Esophagus muscularis mucosa (tissue), 4 donors: ENCODE data around the gene COL8A2. TPM values are rescaled to one million over a fixed set of nuclear protein-coding genes. Genes with fewer than 3 reads are reported as not detected.
A peak's percentile ranks its signal among the peaks of the same experiment; 100 is the strongest.

Experiments used
- DNase-seq: peaks from one replicate; pipeline ENCODE4 v3.0.0-alpha.2; 2017; ENCODE audit errors: extremely low spot score
- H3K27ac ChIP-seq, 4 donors: fragments of 200-600 bp; sonication (generic); replicated peaks in 1 of 4; 1 replicate in 3 of 4; 2 replicates in 1 of 4; pipeline ENCODE4 v1.5.1; 2016 to 2019; ENCODE audit warnings: mild to moderate bottlenecking in 1 of 4
- H3K27me3 ChIP-seq, 4 donors: fragments of 200-600 bp; sonication (generic); one replicate each; pipeline versions ENCODE4 v1.5.1 to v1.6.0; 2016 to 2019
- H3K36me3 ChIP-seq, 4 donors: fragments of 200-600 bp; sonication (generic); one replicate each; pipeline ENCODE4 v1.5.1; 2016 to 2019
- H3K4me1 ChIP-seq, 4 donors: fragments of 200-600 bp; sonication (generic); one replicate each; pipeline ENCODE4 v1.5.1; 2016 to 2019
- H3K4me3 ChIP-seq, 4 donors: fragments of 200-600 bp; sonication (generic); 1 replicate in 2 of 4; 2 replicates in 2 of 4; pipeline ENCODE4 v1.5.1; 2016 to 2019; ENCODE audit warnings: mild to moderate bottlenecking in 4 of 4, moderate library complexity in 1 of 4
- H3K9me3 ChIP-seq, 4 donors: fragments of 200-600 bp; sonication (generic); 1 replicate in 3 of 4; 2 replicates in 1 of 4; pipeline ENCODE4 v1.5.1; 2016 to 2019
- EP300 ChIP-seq: sonication (generic); formaldehyde crosslinking; IDR thresholded peaks from one replicate; pipeline ENCODE4 v1.6.1; 2017; ENCODE audit warnings: antibody characterized with exemption
- POLR2A ChIP-seq: fragments of 450-650 bp; IDR thresholded peaks from one replicate; pipeline ENCODE4 v1.6.1; 2017; ENCODE audit warnings: antibody characterized with exemption, moderate library complexity, mild to moderate bottlenecking, low read depth
- POLR2AphosphoS5 ChIP-seq, 2 donors: sonication (generic); formaldehyde crosslinking; IDR thresholded peaks; one replicate each; pipeline ENCODE4 v1.6.1; 2017; ENCODE audit warnings: antibody characterized with exemption in 2 of 2
- WGBS: methylation state at CpG from one replicate; pipeline ENCODE4 v1.1.5; 2018; 5-methylcytosine and 5-hydroxymethylcytosine counted together
- intact Hi-C: fragments of 100-400 bp; cut with DNase I; formaldehyde crosslinking; loops from one replicate; pipeline ENCODE4 v1.15.1; 2023
- total RNA-seq, 4 donors: library from RNA; depleted of rRNA; stranded (reverse); fragments of >200 nt; gene quantifications; one replicate each; pipeline versions ENCODE4 v1.1.0 to v1.2.1, GENCODE V29; 2016
- TF ChIP-seq, protein P1 (sequence below), 3 experiments: fragments of 200-600 bp in 2 of 3; fragments of 450-650 bp in 1 of 3; sonication (generic) in 2 of 3; IDR thresholded peaks; one replicate each; pipeline ENCODE4 v1.5.1; 2017 to 2019; ENCODE audit warnings: antibody characterized with exemption in 3 of 3, mild to moderate bottlenecking in 2 of 3, moderate library complexity in 1 of 3

The COL8A2 gene
- total RNA-seq, 4 donors from 2014 or later, result 20.7 to 57.4 (median 34.7) TPM

DNA sequence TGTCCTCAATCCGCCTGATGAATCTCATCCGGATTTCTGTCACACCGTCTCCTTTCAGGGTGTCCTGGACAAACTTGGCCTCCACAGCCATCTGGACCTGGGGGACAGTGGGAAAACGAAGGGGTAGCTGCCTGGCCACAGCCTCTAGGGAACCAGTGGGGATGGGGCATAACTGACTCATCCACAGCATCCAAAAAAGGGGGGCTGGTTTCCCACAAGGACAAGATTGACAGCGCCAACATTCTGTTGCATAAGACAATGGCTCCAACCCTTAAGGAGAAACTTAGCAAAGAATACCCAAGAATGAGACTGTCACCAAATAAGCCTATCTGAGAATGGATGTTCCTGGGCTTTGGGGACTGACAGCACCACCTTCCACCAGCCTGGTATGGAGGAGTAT, 12.2 kb upstream of the COL8A2 start:
- TF ChIP-seq POLR2A (no peak), EP300 (no peak), POLR2AphosphoS5 (IDR thresholded peaks at IDR 0.05) (no peak)
- TF ChIP-seq, protein P1, sequence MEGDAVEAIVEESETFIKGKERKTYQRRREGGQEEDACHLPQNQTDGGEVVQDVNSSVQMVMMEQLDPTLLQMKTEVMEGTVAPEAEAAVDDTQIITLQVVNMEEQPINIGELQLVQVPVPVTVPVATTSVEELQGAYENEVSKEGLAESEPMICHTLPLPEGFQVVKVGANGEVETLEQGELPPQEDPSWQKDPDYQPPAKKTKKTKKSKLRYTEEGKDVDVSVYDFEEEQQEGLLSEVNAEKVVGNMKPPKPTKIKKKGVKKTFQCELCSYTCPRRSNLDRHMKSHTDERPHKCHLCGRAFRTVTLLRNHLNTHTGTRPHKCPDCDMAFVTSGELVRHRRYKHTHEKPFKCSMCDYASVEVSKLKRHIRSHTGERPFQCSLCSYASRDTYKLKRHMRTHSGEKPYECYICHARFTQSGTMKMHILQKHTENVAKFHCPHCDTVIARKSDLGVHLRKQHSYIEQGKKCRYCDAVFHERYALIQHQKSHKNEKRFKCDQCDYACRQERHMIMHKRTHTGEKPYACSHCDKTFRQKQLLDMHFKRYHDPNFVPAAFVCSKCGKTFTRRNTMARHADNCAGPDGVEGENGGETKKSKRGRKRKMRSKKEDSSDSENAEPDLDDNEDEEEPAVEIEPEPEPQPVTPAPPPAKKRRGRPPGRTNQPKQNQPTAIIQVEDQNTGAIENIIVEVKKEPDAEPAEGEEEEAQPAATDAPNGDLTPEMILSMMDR (IDR thresholded peaks at IDR 0.05), result no peak
- Histone ChIP-seq H3K27ac (peak overlapping the region; percentile 68 to 83 (median 74)), H3K9me3 (no peaks in the 10 kb centered on the region), H3K4me1 (peaks cover 44 to 84% (median 74%) of the 10 kb centered on the region in 4 donors), H3K4me3 (no peak overlapping the region), H3K36me3 (peaks cover 12 to 44% (median 34%) of the 10 kb centered on the region in 4 donors), H3K27me3 (no peaks in the 10 kb centered on the region)
- DNase-seq, result no peak
- intact Hi-C loops, result loop anchor here (10.0 kb wide), 1 partner anchor 288 kb away; no protein-coding TSS in a partner anchor
- 69% methylated on average over 5 of the region's 5 CpGs for WGBS

DNA sequence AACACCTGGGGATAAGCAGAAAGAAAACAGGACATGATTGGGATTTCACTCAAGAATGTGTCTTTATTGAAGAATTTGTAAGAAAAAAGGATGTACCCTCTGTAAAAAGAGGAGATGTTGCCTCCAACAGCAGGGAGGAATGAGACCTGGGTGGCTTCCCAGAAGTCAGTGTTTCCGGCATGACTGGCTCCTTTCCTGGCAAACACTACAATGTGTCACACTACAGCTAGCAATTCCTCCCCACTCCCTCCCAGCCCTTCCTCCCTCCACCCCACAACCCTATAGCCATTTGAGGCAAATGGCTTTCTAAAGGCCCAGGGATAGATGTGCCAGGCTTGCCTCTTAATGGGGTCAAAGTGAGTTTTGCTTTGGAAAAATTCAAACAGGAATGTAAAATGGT, 11.5 kb upstream of the COL8A2 start:
- 36% methylated on average over 1 of the region's 1 CpG for WGBS
- Histone ChIP-seq H3K27me3 (no peaks in the 10 kb centered on the region), H3K4me1 (peaks cover 44 to 77% (median 67%) of the 10 kb centered on the region in 4 donors), H3K36me3 (peaks cover 12 to 44% (median 34%) of the 10 kb centered on the region in 4 donors), H3K4me3 (no peak overlapping the region), H3K27ac (peak overlapping the region; percentile 68 to 83 (median 74)), H3K9me3 (no peaks in the 10 kb centered on the region)
- TF ChIP-seq EP300 (peak; percentile 65), POLR2AphosphoS5 (IDR thresholded peaks at IDR 0.05) (peak; percentile 35 to 48)
- TF ChIP-seq, protein P1 (IDR thresholded peaks at IDR 0.05), result no peak
- intact Hi-C loops, result loop anchor here (10.0 kb wide), 1 partner anchor 288 kb away; no protein-coding TSS in a partner anchor
- no peak for DNase-seq

DNA sequence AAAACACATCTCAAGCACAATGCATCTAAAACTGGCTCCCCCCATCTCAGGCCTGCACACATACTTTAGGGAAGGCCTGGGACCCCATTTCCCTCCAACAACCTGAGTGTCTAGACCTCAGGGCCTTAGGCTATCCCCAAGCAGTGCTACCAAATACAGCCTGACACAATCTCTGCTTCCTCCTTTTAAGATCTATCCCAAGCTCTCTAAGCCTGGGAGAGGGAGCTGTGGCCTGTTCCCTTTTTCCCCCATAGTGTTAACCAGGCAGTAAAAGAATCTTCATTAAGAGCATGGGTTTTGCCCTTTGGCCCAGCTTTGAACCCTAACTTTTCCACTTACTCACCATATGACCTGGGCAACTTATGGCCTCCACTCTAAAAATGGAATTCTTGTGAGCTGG, 10.8 kb upstream of the COL8A2 start:
- Histone ChIP-seq H3K27ac (peak overlapping the region; percentile 68 to 83 (median 74)), H3K4me3 (no peak overlapping the region), H3K36me3 (peaks cover 12 to 44% (median 34%) of the 10 kb centered on the region in 4 donors), H3K4me1 (peaks cover 42 to 69% (median 63%) of the 10 kb centered on the region in 4 donors), H3K27me3 (no peaks in the 10 kb centered on the region), H3K9me3 (no peaks in the 10 kb centered on the region)
- intact Hi-C loops, result loop anchor here (2.0 to 10.0 kb wide), 2 partner anchors 37 to 289 kb away; no protein-coding TSS in a partner anchor
- TF ChIP-seq EP300, result no peak
- no peak for TF ChIP-seq POLR2A
- TF ChIP-seq, protein P1 (IDR thresholded peaks at IDR 0.05), result no peak
- TF ChIP-seq POLR2AphosphoS5 (IDR thresholded peaks at IDR 0.05), result no peak
- no peak for DNase-seq

DNA sequence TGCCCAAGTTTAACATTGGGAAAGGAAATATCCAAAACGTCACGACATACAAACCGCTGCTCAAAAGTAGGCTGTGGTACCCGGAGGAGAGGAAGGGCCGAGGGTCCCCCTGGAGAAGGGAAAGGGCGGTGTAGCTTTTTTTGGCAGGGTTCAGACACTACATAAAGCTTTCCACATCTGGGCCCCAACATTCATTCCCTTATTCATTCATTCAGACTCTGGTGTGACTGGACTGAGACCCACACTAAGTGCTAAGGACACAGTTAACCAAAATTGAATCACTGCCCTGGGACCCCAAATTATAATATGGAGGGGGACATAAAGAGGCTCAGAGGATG, 10.3 kb upstream of the COL8A2 start:
- H3K27ac ChIP-seq, result peak overlapping the region; percentile 68 to 83 (median 74)
- TF ChIP-seq, protein P1 (IDR thresholded peaks at IDR 0.05), result no peak
- TF ChIP-seq POLR2AphosphoS5 (IDR thresholded peaks at IDR 0.05) (no peak), POLR2A (no peak), EP300 (no peak)

More for the DNA sequence above, 10.3 kb upstream of the COL8A2 start:
- Histone ChIP-seq H3K4me3 (no peak overlapping the region), H3K27me3 (no peaks in the 10 kb centered on the region), H3K9me3 (no peaks in the 10 kb centered on the region), H3K4me1 (peaks cover 38 to 64% (median 58%) of the 10 kb centered on the region in 4 donors), H3K36me3 (peaks cover 12 to 43% (median 34%) of the 10 kb centered on the region in 4 donors)
- no peak for DNase-seq
- WGBS, result 67% methylated on average over 6 of the region's 6 CpGs
- intact Hi-C loops, result loop anchor here (2.0 to 10.0 kb wide), 2 partner anchors 36 to 290 kb away; no protein-coding TSS in a partner anchor
